NCI-H2171 treated with DMSO at 0.1 percent for 48 hours (cell line): ENCODE results near the gene CTNNB1.

ENCODE experiments used
- DNase-seq: peaks from one replicate; lab custom pipeline; 2025; lab: John Stamatoyannopoulos, UW

CTNNB1 gene

DNA sequence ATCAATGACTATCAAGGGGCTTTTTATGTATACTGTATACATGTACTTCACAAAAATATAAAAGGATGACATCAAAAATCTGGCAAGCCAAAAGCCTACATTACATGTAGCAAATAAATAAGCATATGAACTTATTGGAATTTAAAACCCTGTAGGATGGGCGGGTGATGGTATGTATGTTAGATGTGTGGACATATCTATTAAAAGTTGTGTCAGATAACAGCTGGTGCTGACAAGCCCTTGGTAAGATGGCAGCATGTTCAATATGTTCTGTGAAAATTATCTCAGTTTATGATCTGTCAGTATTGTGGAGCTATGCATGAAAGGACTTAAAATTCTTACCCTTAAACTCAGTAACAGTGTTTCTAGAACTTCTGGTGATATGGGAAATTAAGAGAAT is 20.1 kb downstream of the CTNNB1 start:
- no peak for DNase-seq

DNA sequence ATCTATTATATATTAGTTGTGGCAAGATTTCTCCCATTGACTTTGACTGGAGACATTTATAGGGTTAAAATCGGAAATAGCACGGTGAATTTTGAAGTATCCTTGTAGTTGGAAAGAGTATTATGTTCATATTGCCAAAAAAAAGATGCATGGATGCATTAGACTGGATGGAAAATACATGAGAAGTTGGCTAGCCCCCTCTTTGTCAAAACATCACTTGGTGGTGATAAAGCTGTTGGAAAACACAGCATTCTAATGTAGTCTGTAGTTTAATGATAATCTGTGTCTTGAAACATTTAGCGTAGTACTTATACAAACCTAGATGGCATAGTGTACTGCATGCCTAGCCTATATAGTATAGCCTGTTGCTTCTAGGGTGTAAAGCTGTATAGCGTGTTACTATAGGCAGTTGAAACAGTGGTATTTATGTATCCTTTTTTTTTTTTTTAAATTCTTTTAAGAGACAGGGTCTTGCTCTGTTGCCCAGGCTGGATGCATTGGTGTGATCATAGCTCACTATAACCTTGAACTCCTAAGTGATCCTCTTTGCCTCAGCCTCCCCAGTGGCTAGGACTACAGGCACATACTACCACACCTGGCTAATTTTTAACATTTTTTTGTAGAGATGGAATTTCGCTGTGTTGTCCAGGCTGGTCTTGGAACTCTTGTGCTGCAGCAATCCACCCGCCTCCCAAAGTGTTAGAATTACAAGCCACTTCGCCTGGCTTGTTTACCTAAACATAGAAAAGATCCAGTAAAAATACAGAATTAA is 21.8 kb downstream of the CTNNB1 start:
- no peak for DNase-seq

DNA sequence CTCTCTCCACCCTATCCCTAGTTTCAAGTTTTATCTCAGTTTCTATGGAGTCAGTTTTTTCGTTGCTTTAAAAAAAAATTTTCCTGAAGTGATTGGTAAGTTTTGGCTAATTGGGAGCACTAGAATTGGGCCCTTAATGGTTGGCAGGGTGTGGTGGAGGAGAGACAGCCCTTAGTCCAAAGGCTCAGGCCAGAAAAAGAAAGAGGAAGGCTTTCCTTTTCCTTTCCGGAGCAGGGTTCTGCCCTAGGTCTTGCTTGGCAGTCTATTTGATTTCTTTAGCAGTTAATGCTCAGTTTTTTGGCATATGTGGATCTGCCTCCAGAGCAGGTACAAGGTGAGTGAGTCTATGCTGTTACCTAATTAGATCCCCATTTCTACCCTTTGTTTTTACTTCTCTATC is 22.7 kb downstream of the CTNNB1 start:
- no peak for DNase-seq

DNA sequence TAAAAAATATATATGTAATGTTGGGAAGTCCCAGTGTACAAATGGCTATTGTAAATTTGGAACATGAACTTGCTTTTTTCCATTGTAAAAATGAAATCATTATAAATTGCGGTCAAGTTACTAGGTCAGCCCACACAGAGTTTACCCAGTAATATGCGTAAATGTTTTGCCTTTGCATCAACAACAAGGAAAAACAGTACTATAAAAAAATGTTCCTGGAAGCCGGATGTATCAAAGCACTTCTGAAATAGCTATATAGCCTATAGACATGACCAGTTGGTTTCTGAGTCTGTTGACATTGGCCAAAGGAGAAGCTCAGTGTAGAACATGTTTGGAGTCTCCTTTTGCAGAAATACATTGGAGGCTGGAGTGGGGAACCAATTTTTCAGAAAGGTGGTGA is 23.2 kb downstream of the CTNNB1 start:
- no peak for DNase-seq

DNA sequence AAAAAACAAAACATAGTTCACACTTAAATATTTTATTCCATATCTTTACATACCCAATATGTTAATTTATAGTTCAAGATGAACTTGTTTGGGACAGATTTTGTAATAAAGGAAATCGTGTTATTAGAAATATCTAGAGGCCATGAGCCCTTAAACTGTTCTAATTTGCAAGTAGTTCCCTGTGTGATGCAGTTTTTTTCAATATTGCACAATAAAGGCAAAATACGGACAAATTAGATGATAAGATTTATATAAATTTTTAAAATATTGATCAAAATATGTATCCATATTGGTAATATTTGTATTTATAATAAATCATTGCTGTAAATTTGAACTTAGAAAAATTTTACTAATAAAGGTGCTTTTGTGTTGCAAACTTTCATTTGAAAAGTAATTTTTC is 23.8 kb downstream of the CTNNB1 start:
- no peak for DNase-seq

DNA sequence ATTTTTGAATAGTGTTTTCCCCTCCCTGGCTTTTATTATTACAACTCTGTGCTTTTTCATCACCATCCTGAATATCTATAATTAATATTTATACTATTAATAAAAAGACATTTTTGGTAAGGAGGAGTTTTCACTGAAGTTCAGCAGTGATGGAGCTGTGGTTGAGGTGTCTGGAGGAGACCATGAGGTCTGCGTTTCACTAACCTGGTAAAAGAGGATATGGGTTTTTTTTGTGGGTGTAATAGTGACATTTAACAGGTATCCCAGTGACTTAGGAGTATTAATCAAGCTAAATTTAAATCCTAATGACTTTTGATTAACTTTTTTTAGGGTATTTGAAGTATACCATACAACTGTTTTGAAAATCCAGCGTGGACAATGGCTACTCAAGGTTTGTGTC is 24.4 kb downstream of the CTNNB1 start:
- no peak for DNase-seq

DNA sequence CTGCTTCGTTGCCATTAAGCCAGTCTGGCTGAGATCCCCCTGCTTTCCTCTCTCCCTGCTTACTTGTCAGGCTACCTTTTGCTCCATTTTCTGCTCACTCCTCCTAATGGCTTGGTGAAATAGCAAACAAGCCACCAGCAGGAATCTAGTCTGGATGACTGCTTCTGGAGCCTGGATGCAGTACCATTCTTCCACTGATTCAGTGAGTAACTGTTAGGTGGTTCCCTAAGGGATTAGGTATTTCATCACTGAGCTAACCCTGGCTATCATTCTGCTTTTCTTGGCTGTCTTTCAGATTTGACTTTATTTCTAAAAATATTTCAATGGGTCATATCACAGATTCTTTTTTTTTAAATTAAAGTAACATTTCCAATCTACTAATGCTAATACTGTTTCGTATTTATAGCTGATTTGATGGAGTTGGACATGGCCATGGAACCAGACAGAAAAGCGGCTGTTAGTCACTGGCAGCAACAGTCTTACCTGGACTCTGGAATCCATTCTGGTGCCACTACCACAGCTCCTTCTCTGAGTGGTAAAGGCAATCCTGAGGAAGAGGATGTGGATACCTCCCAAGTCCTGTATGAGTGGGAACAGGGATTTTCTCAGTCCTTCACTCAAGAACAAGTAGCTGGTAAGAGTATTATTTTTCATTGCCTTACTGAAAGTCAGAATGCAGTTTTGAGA is 25.0 kb downstream of the CTNNB1 start:
- no peak for DNase-seq

DNA sequence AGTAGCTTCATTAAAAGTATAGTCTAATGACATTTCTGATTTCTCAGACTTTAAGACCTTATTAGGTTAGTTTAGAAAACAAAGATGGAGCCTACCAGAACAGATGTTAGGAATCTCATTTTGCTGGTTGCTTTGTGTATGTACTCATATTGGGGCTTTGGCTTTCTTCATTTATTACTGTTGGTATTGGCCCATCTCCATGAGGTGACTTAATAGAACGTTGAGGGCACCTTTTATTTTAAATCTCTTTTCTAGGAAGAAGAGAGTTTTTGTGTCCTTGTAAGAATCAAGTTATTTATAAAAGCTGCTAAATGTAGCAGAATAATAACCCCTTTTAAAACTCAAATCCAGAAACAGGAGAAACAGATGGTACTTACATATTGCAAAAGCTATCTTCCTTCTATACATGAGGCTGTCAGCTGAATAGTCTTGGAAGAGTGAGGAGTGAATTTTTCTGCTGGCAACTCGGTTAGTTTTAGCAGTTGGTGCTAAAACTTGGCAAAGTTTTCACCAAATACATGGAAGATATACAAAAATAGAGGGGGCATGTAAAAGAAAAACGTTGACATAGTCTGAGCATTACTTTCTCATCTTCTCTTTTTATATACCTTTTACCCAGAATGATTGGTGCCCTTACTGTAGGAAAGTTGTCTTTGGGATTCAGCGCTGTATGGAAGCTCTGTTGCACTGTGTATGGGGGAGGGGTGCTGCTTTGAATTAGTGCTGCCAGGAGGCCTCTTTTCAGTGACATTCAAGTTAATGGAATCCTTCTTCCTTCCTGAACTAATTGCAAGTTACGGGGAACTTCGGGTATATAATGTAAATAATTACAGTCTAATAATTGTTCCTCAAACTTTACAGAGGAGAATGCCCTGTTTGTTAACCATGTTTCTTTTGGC is 35.8 kb downstream of the CTNNB1 start:
- peak; percentile 22 for DNase-seq

DNA sequence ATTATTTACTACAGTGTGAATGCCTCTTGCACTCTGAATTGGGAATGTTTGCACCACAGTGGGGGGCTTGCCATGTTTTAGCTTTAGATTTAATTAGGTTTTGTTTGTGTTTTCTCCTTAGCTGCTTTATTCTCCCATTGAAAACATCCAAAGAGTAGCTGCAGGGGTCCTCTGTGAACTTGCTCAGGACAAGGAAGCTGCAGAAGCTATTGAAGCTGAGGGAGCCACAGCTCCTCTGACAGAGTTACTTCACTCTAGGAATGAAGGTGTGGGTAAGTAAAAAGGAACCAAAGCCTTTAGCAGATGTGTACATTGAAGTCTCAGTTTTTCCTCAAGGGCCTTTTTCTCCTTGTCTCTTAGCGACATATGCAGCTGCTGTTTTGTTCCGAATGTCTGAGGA is 36.9 kb downstream of the CTNNB1 start:
- no peak for DNase-seq

DNA sequence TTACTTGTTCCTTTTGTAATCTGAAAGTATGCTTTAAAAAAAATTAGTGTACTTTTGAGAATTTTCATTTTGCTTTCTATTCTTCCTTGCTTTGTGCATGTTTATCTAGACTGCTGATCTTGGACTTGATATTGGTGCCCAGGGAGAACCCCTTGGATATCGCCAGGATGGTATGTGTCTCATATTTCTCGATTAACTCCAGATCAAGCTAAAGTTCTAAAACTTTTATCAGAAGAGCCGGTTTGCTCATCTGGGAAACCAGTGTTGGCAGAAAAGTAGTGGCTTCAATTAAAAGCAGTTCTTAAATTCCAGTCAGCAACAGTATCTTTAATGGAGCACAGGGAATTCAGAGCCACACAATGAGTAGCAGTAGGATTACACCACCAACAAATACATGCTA is 38.6 kb downstream of the CTNNB1 start:
- no peak for DNase-seq

DNA sequence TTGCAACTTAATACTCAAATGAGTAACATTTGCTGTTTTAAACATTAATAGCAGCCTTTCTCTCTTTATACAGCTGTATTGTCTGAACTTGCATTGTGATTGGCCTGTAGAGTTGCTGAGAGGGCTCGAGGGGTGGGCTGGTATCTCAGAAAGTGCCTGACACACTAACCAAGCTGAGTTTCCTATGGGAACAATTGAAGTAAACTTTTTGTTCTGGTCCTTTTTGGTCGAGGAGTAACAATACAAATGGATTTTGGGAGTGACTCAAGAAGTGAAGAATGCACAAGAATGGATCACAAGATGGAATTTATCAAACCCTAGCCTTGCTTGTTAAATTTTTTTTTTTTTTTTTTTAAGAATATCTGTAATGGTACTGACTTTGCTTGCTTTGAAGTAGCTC is 40.3 kb downstream of the CTNNB1 start:
- DNase-seq, result no peak

DNA sequence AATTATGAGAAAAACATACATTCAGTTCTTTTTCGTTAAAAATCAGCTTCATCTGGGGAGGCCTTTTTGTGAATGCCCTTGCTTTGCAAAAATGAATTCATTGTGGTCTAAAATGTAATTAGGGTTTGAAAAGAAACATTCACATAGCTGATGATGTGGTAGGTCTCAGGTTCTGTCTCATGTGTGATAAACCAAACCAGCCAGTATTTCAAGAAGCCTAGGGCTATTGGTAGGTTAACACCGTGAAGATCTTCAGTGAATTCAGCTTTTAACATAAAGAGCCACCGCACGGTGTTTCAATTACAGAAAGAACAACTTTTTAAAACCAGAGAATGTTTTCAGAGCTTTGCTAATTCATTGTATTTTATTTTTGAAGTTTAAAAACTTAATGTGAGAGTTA is 41.9 kb downstream of the CTNNB1 start:
- DNase-seq, result no peak

DNA sequence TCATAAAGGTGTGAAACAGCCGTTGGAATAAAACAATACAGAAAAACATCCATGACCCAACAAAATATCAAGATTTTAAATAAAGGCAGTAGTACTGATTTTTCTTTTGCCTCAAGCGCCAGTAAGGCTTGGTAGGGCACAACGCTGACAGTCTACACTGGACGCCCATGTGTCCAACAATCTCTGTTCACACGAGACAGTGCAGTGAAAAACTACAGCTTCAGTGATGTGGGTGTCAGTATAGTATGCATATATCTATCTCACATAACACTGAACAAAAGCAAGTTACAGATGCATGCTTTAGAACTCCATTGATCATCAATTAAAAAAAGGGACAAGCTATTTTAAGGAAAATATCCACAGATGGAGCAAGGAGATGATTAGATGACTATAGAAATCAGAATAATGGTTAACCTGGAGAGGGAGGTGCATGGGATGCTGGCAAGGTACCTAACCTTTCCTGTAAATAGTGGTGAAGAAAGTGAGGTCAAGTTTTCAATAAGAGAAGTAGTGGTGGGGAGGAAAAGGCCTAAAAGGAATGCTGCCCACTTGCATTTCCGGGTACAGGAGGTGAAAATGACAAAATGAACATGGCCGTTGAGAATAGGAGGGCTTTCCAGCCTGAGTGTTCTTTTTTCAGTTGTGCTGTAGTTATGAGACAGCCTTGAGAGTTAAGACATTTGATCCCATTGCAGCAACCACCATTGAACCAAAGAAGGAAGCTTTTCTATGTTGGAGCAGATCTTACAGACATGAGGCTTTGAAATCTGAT is 42.7 kb downstream of the CTNNB1 start:
- no peak for DNase-seq

DNA sequence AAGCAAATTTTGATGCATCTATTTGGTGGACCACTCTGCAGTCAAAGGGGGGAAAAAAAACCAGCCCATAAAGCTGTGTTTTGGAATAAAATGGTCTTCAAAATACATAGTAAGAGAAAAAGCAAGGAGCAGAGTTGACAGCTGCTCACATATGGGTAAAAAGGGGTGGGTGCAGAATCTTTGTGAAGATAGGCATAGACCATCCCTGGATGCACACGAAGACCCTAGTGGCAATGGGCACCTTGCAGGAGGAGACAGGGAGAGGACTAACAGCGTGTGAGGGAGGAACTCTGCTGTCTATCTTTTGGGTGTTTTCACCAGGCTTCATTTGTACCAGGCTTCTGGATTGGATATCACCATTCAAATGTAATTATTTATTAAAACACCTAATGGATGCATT is 43.9 kb downstream of the CTNNB1 start:
- no peak for DNase-seq

DNA sequence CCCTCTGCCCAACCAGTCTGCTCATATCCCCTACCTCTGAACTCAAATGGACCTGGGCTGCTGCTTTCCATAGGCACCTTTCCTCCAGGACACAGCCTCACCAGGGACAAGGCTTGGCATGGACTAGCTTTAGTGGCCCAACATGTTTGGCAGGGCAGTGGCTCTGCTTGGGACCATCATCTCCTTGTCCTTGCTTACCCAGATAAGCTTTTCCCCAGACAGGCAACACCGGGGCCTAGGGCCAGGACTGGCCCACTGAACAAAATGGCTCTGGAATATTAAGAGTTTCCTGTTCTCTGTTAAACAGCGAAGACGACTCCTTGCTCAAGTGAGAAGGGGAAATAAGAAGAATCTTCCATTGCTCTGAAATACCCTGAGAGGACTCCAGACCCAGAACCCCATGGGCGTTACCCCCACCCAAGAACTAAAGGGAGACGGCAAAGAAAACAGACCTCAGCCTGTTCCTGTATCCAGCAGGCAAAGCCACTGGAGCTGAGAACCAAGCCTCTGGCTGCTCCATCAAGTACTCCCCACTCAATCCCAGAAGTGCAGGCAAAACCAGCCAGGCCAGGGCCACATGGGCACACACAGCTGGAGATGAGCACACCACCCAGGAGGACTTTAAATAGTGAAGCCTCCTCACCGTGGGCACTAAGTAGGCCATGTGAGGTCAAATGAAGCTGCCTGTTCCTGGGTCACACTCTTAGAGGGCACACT is 45.5 kb downstream of the CTNNB1 start:
- no peak for DNase-seq

DNA sequence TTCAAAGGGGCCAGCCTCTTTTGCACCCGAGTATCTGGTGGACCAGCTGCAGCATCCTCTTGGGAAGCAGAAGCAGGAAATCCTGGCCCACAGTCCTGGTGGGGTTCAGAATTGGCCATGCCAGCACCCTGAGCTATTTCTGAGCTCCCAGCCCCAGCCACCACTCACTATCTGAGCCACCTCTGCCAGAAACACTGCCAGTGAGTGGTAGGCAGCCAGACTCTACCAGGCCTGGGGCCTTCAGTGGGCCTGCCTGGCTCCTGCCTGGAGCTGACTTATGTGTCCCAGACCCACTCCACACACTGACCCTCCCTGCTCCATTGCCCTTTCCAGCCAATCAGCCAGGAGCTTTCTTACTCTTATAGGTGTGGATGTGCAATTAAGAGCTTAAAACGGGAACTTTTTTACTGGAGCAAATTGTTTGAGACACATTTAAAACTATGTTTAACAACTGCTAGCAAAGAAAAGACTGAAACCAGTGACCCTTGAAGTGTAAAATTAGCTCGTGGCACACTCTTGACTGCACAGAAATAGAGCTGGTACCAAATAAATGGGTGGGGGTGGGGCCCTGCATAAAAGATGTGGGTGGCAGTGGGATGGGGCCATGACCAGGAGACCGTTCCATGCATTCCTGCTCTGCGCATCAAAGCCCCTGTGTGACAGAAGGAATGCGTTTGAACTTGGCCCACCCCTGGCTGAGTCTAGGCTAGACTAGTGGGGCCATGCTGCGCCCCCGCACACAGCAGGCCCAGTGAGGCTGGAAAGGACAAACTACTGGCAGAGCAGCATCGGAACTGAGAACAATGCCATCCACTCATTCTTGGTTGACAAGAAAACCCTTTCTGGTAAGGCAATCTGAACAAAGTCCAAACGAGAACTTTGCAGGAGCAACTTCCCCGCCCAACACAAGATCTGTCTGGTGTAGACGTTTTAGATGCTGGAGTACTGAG is 48.0 kb downstream of the CTNNB1 start:
- DNase-seq, result no peak

DNA sequence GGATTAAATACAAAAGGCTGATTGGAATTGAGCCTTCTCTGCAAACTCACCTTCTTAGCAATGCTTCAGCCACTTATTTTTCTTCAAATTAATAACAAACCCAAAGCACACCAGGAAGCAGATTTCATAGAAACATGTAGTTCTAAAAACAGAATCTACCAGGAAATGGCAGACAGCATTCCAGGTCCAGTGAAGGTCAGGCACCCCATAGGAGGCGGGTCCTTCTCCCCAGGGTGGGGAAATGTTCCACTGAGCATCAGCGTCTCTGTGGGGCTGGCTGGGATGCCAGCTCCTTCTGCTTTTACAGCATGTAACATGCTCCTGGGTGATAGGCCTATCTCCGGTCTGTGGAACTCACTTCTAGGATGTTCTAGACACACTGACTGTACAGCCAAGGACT is 49.2 kb downstream of the CTNNB1 start:
- no peak for DNase-seq

DNA sequence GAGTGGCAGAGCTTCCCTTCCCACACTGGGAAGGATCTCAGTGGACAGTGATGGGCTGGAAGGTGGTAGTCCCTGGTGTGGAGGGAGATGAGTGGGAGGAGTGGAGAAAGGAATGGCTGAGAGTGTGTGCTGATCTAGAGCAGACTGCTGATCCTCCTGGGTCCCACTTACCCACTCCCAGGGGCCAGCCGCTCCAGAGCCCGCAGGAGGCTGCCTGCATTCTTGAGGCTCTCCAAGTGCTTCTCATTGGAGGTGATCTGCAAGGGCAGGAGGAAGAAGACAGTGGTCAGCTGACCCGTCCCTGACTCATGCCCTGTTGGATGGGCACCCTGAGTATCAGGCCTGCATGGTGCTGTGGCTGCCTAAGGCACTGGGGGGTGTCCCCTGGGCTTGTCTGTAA is 50.0 kb downstream of the CTNNB1 start:
- DNase-seq, result no peak

DNA sequence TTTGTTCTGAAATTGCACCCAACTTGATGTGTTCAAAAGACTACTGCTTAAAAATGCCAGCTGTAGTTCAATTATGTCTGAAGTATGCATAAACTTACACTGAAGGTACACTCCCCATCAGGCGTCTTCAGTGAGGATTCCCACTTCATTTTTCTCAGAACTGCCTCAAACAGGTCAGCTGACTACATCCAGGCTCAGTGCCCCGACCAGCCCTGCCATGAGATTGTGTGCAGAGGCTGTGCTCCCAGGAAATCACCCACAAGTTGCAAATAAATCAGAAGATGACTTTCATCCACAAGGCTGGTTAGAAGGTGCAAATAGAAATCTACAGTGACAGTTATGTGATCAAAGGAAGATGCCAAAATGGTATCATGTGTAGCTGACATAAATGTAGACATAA is 51.5 kb downstream of the CTNNB1 start:
- DNase-seq, result no peak

DNA sequence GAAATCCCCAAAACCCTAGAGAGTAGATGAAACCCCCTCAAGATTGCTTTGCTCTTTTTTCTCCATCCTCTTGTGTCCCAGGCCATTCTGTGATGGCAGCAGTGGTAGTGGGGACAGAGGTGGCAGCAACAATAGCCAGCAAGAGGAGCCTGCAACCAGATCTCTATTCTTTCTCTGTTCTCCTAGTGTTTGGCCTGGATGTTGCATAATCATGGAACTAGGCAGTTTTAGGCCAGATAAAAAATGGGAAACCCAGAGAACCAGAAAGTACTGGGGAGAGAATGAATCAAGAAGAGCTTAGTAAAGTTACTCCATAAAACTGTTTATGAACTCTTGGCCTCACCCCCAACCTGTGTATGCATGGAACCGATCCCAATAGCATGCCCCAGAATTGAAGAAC is 52.3 kb downstream of the CTNNB1 start:
- no peak for DNase-seq
